HG03064 (cell line): ENCODE data around the gene YLPM1.

Experiments used
- ATAC-seq: cut with Tn5 transposase; IDR thresholded peaks from one replicate; pipeline ENCODE4 v1.9.1; 2021; ENCODE audit warnings: low read depth; ENCODE audit not compliant: unreplicated experiment

YLPM1 gene

GRCh38 chr14:74836251-74836960 lies 73.3 kb downstream of the YLPM1 start:
- ATAC-seq = no peak

DNA sequence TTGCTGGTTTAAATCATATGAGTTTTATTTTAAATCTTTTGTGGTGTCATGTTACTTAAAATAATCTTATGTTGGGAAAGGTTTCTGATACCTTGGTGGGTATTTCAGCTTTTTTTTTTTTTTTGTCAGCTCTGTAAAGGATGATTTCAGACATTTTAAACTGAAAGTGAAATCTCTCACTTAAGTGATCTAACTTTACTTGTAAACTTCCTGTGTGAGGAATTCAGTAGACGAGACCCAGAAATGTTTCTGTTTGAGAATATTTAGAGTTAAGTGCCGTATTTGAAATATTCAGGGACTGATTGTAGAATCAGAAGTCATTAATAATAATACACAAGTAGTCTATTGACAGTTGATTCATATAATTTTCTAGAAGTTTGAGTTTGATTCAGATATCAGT lies 75.0 kb downstream of the YLPM1 start:
- ATAC-seq = no peak

GRCh38 chr14:74840603-74841030 lies 77.5 kb downstream of the YLPM1 start:
- no peak for ATAC-seq

DNA sequence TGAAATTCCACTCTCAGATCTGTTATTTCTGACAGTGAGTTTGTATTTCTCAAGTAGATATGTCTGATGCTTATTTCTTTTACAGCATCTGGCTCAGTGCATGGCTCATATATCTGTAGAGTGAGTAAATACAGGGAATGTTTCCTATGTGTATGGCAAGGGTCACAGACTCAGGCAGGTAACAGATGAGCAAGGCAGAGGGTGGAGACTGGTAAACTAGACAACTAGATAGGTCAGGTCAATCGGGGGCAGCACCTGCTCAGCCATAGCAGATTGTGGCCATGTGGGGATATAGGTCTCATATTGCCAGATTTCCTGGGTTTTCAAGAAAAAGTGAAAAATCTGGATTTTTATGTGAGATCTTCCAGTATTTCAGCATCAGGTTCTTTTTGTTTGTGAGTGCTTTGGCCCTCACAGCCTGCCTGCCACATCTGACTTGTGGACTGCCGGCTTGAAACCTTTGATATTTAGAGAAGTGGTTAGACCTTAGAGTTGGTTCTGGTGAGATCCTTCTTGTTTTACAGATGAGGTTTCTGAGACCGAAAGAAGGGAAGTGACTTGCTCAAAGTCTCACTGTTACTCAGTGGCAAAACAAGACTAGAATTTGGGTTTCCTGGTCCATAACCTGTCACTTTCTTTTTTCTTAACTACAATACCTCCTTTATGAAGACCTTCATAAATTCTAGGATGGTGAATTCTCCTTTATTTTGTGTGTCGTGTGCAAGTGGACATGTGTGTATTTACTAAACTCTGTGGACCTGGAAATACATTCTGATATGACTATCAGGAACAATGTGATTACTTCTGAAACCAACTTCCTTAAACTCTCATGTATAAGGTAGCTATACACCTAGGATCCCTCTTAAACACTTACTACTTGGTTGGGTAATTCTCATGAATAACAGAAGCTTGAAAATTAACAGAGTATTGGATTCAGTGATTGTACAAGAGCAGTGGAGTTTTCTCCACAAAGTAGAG lies 78.4 kb downstream of the YLPM1 start:
- peak; percentile 56 for ATAC-seq

GRCh38 chr14:74843653-74844052 lies 80.5 kb downstream of the YLPM1 start:
- ATAC-seq = no peak

DNA sequence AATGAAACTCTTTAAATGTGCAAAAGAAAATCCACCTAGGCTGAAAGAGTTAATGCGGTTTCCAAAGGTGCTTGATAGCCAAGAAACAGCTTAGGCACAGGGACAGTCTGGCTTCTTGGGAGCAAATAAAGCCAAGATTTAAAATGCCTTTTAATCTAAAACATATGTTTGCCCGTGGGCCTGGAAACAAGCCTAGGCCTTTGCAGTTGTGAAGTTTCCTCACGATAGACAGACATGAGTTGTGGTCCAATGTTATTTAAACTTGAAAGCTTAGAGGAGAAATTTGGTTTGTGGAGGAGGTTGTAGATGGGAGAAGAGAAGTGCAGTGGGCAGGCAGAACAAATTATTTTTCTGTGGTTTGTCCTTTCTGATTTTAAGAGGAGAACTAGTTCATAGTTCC lies 83.1 kb downstream of the YLPM1 start:
- ATAC-seq = no peak

- no peak for ATAC-seq
Observed at GRCh38 chr14:74846968-74847665, 84.0 kb downstream of the YLPM1 start.

- ATAC-seq = no peak
Observed at GRCh38 chr14:74848768-74849167, 85.7 kb downstream of the YLPM1 start.

DNA sequence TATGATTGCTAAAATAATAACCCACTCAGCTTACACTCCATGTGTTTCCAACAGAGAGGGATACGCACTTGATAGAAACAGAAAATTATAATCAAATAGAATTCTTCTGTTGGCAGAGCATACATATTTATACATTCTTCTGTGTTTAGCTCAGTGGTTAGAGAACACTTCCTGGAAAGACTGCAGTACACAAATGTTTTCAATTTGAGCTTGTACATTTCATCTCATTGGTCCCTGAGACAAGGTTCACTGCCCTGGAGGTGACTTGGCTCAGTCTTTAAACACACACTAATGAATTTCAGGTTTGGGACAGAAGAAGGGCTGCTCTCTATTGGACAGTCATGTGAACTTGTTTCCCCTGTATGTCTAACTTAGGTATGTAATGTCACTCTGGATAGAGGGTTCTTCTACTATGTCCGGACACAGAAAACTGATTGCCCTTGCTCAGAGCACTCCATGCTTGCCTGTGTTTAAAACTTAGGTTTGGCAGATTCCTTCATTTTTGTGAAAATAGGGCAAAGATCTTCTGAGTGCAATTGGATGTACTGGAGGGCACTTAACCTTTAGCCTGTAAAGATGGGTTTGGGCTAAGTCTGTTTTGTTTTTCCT lies 89.9 kb downstream of the YLPM1 start:
- no peak for ATAC-seq

GRCh38 chr14:74853581-74853980 lies 90.5 kb downstream of the YLPM1 start:
- ATAC-seq = no peak

GRCh38 chr14:74855021-74855420 lies 91.9 kb downstream of the YLPM1 start:
- ATAC-seq = no peak

- ATAC-seq = no peak
Observed at GRCh38 chr14:74855945-74856344, 92.8 kb downstream of the YLPM1 start.

- ATAC-seq = no peak
Observed at GRCh38 chr14:74856366-74856765, 93.2 kb downstream of the YLPM1 start.

- no peak for ATAC-seq
Observed at GRCh38 chr14:74858022-74858421, 94.9 kb downstream of the YLPM1 start.

DNA sequence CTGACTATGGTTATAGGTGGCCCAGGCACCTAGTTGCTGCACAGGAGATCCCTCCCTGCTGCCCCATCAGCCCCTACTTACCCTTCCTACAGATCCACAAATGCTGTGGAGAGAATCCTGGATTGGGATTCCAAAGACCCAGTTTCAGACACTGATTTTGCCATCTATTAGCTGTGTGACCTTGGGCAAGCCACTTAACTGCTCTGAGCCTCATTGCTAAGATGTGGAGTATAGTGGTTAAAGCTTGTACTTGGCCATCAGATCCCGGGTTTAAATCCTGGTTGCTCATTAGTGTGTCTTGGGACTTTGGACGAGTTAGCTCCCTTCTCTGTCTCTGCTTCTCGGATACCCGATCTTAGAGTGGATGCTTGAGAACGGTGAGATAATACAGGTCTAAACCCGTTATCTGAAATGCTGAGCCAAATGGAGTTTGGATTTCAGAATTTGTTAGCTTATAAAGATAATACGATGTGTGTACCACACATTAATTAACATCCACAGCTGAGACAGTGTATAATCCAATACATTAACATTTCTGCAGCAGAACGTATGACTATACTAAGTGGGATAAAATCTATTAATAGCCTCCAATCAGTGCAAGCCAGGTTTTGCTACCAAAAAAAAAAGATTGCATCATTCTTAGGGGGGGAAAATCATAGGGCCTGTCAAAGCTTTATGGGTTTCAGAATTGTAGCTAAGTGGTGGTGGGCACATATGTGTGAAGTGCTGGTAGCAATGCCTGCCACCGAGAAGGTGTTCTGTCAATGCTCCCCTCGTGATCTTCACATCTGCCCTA lies 96.8 kb downstream of the YLPM1 start:
- no peak for ATAC-seq

GRCh38 chr14:74860899-74861733 lies 98.0 kb downstream of the YLPM1 start:
- ATAC-seq = no peak

- ATAC-seq = no peak
Observed at GRCh38 chr14:74861734-74862090, 98.6 kb downstream of the YLPM1 start.

DNA sequence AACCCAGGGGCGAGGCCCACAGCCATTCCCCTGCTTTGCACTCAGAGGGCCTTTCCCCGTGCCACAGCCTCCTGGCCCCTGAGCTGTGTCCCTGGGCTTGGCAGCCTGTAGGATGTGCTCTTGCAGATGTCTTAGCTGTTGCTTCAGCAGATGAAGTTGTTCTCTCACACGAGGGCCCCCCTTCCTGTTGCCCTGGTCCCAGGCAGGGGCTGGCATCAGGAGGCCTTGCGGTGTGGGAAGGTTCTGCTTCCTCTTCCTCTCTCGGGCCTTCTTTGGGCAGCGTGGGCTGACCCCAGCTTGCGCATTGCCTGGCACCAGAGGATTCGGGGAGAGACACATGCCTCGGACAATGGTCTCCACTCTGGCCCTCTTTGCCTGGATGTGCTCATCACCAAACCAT lies 100.2 kb downstream of the YLPM1 start:
- no peak for ATAC-seq

DNA sequence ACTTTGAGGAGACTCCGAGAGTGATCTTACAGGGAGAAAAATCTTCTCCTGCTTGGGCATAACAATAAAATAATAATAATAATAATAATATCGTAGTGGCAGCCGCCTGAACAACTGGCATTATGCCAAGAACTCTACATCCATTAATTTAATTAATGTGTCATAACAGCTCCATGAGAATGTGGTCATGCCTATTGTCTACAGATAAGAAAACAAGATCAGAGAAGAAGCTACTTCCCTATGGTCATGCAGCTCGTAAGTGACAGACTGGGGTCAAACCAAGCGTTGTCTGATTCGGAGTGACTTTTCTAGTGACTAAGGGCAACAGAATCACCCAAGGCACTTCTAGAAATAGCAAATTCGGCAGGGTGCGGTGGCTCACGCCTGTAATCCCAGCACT lies 101.1 kb downstream of the YLPM1 start:
- no peak for ATAC-seq
